ENCODE measurements around the gene RPL29.
"Not testable (repeated sequence)": the region's sequence is repeated elsewhere in the genome, so short reads cannot be mapped to it uniquely, and the experiment has no call there.

DNA sequence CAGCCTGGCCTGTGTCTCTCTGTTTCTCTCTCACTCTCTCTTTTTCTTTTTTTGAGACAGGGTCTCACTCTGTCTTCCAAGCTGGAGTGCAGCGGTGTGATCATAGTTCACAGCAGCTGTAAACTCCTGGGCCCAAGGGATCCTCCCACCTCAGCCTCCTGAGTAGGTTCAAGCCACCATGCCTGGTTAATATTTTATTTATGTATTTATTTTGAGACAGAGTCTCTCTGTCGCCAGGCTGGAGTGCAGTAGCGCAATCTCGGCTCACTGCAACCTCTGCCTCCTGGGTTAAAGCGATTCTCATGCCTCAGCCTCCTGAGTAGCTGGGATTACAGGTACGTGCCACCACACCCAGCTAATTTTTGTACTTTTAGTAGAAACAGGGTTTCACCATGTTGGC is 38.1 kb upstream of the RPL29 start:
- not testable (repeated sequence) for TF ChIP-seq SP1, ARNT (IDR thresholded peaks at IDR 0.05)
